Thoracic aorta (tissue), 2 donors: ENCODE data around the gene MBNL1. TPM values are rescaled to one million over a fixed set of nuclear protein-coding genes. Genes with fewer than 3 reads are reported as not detected.

Experiments used
- ATAC-seq: fragments of 150-250 bp; one replicate; pipeline ENCODE4 v1.8.0; 2017; ENCODE audit warnings: low read depth; ENCODE audit not compliant: insufficient number of reproducible peaks, low FRiP score
- DNase-seq: peaks from one replicate; pipeline ENCODE4 v3.0.0-alpha.2; 2020; ENCODE audit warnings: low spot score
- H3K27ac ChIP-seq, 2 donors: fragments of 200-600 bp; sonication (generic); 1 replicate in 1 of 2; 2 replicates in 1 of 2; pipeline ENCODE4 v1.5.1; 2016; ENCODE audit warnings: mild to moderate bottlenecking in 2 of 2, moderate library complexity in 2 of 2
- H3K27me3 ChIP-seq: fragments of 200-600 bp; sonication (generic); replicated peaks from 2 replicates; pipeline ENCODE4 v1.6.0; 2016; ENCODE audit warnings: mild to moderate bottlenecking; ENCODE audit not compliant: insufficient read depth
- H3K36me3 ChIP-seq: fragments of 200-600 bp; sonication (generic); one replicate; pipeline ENCODE4 v1.5.1; 2016
- H3K4me1 ChIP-seq, 2 donors: fragments of 200-600 bp; sonication (generic); 1 replicate in 1 of 2; 2 replicates in 1 of 2; pipeline versions ENCODE4 v1.5.1 to v1.6.0; 2016; ENCODE audit warnings: low read depth in 2 of 2, mild to moderate bottlenecking in 1 of 2; ENCODE audit not compliant: control insufficient read depth in 1 of 2
- H3K4me3 ChIP-seq: fragments of 200-600 bp; sonication (generic); 2 replicates; pipeline ENCODE4 v1.5.1; 2016; ENCODE audit warnings: mild to moderate bottlenecking
- H3K9me3 ChIP-seq: fragments of 200-600 bp; sonication (generic); 2 replicates; pipeline ENCODE4 v1.5.1; 2016
- CTCF ChIP-seq: fragments of 200-600 bp; sonication (generic); IDR thresholded peaks from one replicate; pipeline ENCODE4 v1.5.1; 2019; ENCODE audit warnings: antibody characterized with exemption
- total RNA-seq, 2 donors: library from RNA; depleted of rRNA; stranded (reverse); fragments of >200 nt; gene quantifications; one replicate each; pipeline versions ENCODE4 v1.1.0 to v1.2.3, GENCODE V29; 2016

Gene MBNL1
- total RNA-seq, 2 donors from 2014 or later = 783 to 1,062 TPM

- H3K4me1 ChIP-seq = peaks cover 32 to 53% of the 10 kb centered on the region in 2 donors
Observed at GRCh38 chr3:152269056-152269830, 514 bp downstream of the MBNL1 start.

GRCh38 chr3:152269831-152270734, 1.4 kb downstream of the MBNL1 start:
- no peaks in the 10 kb centered on the region for H3K36me3 ChIP-seq
- DNase-seq = no peak
- no peaks in the 10 kb centered on the region for H3K9me3 ChIP-seq
- no peaks in the 10 kb centered on the region for H3K27me3 ChIP-seq
- TF ChIP-seq CTCF = no peak
- peak; percentile 2 for ATAC-seq
- H3K4me1 ChIP-seq = peaks cover 36 to 56% of the 10 kb centered on the region in 2 donors
- H3K27ac ChIP-seq = peak overlapping the region; percentile 97 to 99
- H3K4me3 ChIP-seq = peak overlapping the region; percentile 85

More at GRCh38 chr3:152269056-152269830, 514 bp downstream of the MBNL1 start:
- TF ChIP-seq CTCF = no peak
- no peaks in the 10 kb centered on the region for H3K9me3 ChIP-seq
- no peaks in the 10 kb centered on the region for H3K36me3 ChIP-seq
- peak; percentile 70 for ATAC-seq
- peak; percentile 57 for DNase-seq
- no peaks in the 10 kb centered on the region for H3K27me3 ChIP-seq
- H3K4me3 ChIP-seq = peak overlapping the region; percentile 85
- peak overlapping the region; percentile 97 to 99 for H3K27ac ChIP-seq

GRCh38 chr3:152270937-152271336, 2.2 kb downstream of the MBNL1 start:
- no peaks in the 10 kb centered on the region for H3K27me3 ChIP-seq
- TF ChIP-seq CTCF = no peak
- H3K4me1 ChIP-seq = peaks cover 32 to 53% of the 10 kb centered on the region in 2 donors
- DNase-seq = no peak
- H3K27ac ChIP-seq = peak overlapping the region; percentile 97 to 99
- no peak for ATAC-seq
- no peaks in the 10 kb centered on the region for H3K36me3 ChIP-seq
- no peaks in the 10 kb centered on the region for H3K9me3 ChIP-seq
- peak overlapping the region; percentile 85 for H3K4me3 ChIP-seq

GRCh38 chr3:152271501-152272236, 2.9 kb downstream of the MBNL1 start:
- ATAC-seq = no peak
- peaks cover 36 to 53% of the 10 kb centered on the region in 2 donors for H3K4me1 ChIP-seq
- peak overlapping the region; percentile 85 for H3K4me3 ChIP-seq
- no peak for DNase-seq
- peak overlapping the region; percentile 97 to 99 for H3K27ac ChIP-seq
- no peaks in the 10 kb centered on the region for H3K27me3 ChIP-seq
- TF ChIP-seq CTCF = no peak
- no peaks in the 10 kb centered on the region for H3K9me3 ChIP-seq
- H3K36me3 ChIP-seq = no peaks in the 10 kb centered on the region
